ENCODE results near the gene GALNT2.

The GALNT2 gene

DNA sequence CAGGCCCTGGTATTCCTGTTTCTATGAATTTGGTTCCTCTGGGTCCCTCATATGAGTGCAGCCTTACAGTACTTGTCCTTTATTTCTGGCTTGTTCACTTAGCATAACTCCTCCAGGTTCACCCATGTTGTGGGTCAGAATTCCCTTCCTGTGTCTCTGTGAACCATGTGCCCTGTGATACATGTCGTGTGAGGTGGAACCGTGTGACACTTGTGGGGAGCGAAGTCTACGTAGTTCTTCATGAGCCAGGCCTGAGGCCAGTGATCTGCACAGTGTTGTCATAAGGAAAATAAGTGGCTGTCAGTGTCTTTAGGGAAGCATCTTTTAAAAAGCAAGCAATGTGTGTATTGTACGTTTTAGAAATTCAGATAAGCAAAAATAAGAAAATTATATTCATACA, 122.8 kb downstream of the GALNT2 start:
- TF ChIP-seq, protein P1, sequence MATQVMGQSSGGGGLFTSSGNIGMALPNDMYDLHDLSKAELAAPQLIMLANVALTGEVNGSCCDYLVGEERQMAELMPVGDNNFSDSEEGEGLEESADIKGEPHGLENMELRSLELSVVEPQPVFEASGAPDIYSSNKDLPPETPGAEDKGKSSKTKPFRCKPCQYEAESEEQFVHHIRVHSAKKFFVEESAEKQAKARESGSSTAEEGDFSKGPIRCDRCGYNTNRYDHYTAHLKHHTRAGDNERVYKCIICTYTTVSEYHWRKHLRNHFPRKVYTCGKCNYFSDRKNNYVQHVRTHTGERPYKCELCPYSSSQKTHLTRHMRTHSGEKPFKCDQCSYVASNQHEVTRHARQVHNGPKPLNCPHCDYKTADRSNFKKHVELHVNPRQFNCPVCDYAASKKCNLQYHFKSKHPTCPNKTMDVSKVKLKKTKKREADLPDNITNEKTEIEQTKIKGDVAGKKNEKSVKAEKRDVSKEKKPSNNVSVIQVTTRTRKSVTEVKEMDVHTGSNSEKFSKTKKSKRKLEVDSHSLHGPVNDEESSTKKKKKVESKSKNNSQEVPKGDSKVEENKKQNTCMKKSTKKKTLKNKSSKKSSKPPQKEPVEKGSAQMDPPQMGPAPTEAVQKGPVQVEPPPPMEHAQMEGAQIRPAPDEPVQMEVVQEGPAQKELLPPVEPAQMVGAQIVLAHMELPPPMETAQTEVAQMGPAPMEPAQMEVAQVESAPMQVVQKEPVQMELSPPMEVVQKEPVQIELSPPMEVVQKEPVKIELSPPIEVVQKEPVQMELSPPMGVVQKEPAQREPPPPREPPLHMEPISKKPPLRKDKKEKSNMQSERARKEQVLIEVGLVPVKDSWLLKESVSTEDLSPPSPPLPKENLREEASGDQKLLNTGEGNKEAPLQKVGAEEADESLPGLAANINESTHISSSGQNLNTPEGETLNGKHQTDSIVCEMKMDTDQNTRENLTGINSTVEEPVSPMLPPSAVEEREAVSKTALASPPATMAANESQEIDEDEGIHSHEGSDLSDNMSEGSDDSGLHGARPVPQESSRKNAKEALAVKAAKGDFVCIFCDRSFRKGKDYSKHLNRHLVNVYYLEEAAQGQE (IDR thresholded peaks at IDR 0.05; ENCODE audit: insufficient replicate concordance, low read depth) = no peak
- TF ChIP-seq GABPA (IDR thresholded peaks at IDR 0.05; ENCODE audit: low read depth) (no peak), POLR2AphosphoS5 (IDR thresholded peaks at IDR 0.05; ENCODE audit: low read depth) (no peak), SPI1 (IDR thresholded peaks at IDR 0.05; ENCODE audit: borderline replicate concordance, low read depth) (no peak)
- TF ChIP-seq, protein P2, sequence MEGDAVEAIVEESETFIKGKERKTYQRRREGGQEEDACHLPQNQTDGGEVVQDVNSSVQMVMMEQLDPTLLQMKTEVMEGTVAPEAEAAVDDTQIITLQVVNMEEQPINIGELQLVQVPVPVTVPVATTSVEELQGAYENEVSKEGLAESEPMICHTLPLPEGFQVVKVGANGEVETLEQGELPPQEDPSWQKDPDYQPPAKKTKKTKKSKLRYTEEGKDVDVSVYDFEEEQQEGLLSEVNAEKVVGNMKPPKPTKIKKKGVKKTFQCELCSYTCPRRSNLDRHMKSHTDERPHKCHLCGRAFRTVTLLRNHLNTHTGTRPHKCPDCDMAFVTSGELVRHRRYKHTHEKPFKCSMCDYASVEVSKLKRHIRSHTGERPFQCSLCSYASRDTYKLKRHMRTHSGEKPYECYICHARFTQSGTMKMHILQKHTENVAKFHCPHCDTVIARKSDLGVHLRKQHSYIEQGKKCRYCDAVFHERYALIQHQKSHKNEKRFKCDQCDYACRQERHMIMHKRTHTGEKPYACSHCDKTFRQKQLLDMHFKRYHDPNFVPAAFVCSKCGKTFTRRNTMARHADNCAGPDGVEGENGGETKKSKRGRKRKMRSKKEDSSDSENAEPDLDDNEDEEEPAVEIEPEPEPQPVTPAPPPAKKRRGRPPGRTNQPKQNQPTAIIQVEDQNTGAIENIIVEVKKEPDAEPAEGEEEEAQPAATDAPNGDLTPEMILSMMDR (IDR thresholded peaks at IDR 0.05; ENCODE audit: insufficient read depth, low read length) = no peak
- Histone ChIP-seq H3K27me3 (ENCODE audit: insufficient read depth, poor library complexity, severe bottlenecking) (no peaks in the 10 kb centered on the region), H3K27ac (replicated peaks) (no peak overlapping the region), H3K4me3 (replicated peaks; ENCODE audit: insufficient read depth, low read length) (no peak overlapping the region)
- DNase-seq (ENCODE audit: low read depth in 1 of 2, low spot score in 1 of 2) = no peak

DNA sequence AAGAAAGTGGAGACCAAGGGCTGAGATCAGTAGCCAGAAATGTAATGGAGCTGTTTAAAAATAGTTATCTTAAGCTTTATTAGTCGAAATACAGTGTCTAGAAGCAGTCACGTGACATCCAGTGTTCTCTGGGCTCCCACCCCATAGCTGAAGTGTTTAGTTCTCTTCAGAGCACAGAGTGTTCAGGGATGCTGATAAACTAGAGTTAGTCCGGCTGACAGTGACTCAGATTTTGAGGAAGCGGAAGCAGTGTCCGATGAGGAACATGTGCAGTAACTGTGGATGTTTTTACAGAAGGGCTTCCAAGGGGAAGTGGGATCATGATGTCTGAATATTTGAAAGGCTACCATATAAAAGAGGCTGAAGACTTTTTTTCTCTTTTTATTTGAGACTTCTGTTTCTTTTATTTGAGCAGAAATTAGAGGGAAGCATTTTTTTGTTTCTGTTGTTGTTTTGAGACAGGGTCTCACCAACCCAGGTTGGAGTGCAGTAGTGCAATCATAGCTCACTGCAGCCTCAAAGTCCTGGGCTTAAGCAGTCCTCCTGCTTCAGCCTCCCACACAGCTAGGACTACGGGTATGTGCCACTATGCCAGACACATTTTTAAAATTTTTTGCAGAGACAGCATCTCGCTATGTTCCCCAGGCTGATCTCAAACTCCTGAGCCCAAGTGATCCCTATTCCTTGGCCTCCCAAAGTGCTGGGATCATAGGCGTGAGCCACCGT, 124.2 kb downstream of the GALNT2 start:
- Histone ChIP-seq H3K27ac (replicated peaks) (peak overlapping the region; percentile 61), H3K27me3 (ENCODE audit: insufficient read depth, poor library complexity, severe bottlenecking) (no peaks in the 10 kb centered on the region), H3K4me3 (replicated peaks; ENCODE audit: insufficient read depth, low read length) (no peak overlapping the region)
- peak; percentile 61 to 92 for DNase-seq (ENCODE audit: low read depth in 1 of 2, low spot score in 1 of 2)
- TF ChIP-seq POLR2AphosphoS5 (IDR thresholded peaks at IDR 0.05; ENCODE audit: low read depth) = 0 out of 2 replicates have a peak, but pooled peaks have one; percentile 29
- no peak for TF ChIP-seq GABPA (IDR thresholded peaks at IDR 0.05; ENCODE audit: low read depth)
- peak; percentile 98 for TF ChIP-seq SPI1 (IDR thresholded peaks at IDR 0.05; ENCODE audit: borderline replicate concordance, low read depth)
- TF ChIP-seq, protein P1 (IDR thresholded peaks at IDR 0.05; ENCODE audit: insufficient replicate concordance, low read depth) = no peak
- TF ChIP-seq, protein P2 (IDR thresholded peaks at IDR 0.05; ENCODE audit: insufficient read depth, low read length) = no peak

DNA sequence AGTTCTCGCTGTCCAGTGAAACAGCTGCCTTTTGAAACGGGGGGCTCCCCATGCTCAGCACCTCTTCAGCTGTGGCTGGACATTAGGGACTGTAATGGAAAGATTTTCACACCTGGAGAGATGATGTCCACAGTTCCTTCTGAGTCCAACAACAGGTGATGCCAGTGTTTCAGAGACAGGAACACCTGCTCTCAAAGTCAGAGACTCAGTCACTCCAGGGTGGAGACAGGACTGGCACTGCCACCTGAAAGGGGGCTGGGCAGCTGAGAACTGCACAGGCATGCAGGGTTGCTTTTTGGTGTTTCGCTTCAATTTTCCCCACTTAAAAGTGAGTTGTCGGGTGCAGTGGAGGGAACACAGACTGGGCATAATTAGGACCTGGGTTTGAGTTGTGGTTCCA, 124.8 kb downstream of the GALNT2 start:
- Histone ChIP-seq H3K27ac (replicated peaks) (peak overlapping the region; percentile 61), H3K4me3 (replicated peaks; ENCODE audit: insufficient read depth, low read length) (no peak overlapping the region), H3K27me3 (ENCODE audit: insufficient read depth, poor library complexity, severe bottlenecking) (no peaks in the 10 kb centered on the region)
- TF ChIP-seq, protein P2 (IDR thresholded peaks at IDR 0.05; ENCODE audit: insufficient read depth, low read length) = no peak
- TF ChIP-seq POLR2AphosphoS5 (IDR thresholded peaks at IDR 0.05; ENCODE audit: low read depth) (no peak), SPI1 (IDR thresholded peaks at IDR 0.05; ENCODE audit: borderline replicate concordance, low read depth) (no peak), GABPA (IDR thresholded peaks at IDR 0.05; ENCODE audit: low read depth) (no peak)
- TF ChIP-seq, protein P1 (IDR thresholded peaks at IDR 0.05; ENCODE audit: insufficient replicate concordance, low read depth) = no peak
- DNase-seq (ENCODE audit: low read depth in 1 of 2, low spot score in 1 of 2) = no peak
